K562 (cell line): ENCODE measurements around the gene CLGN. TPM values are rescaled to one million over a fixed set of nuclear protein-coding genes. Genes with fewer than 3 reads are reported as not detected.
A peak's percentile ranks its signal among the peaks of the same experiment; 100 is the strongest.

Experiments used
- HMG20B ChIP-seq: fragments of 250-450 bp; sonication (Bioruptor Pico); IDR thresholded peaks from 2 replicates; pipeline ENCODE4 v1.5.0; 2021; ENCODE audit warnings: mild to moderate bottlenecking
- MYC ChIP-seq, 2 experiments: fragments of 250-450 bp in 1 of 2; sonication (Bioruptor Pico) in 1 of 2; IDR thresholded peaks; 2 replicates each; pipeline versions ENCODE4 v1.5.1 to v1.6.1; 2012 to 2021; ENCODE audit warnings: low read depth in 2 of 2, borderline replicate concordance in 1 of 2, improper control_type of control experiment in 1 of 2, low read length in 1 of 2, mild to moderate bottlenecking in 1 of 2, moderate library complexity in 1 of 2
- NUFIP1 ChIP-seq: fragments of 450-650 bp; IDR thresholded peaks from 2 replicates; pipeline ENCODE4 v1.6.1; 2018; ENCODE audit not compliant: partially characterized antibody
- RBM34 ChIP-seq: fragments of 200-400 bp; formaldehyde crosslinking; IDR thresholded peaks from 2 replicates; pipeline ENCODE4 v1.6.1; 2018; ENCODE audit warnings: low read length, borderline replicate concordance; ENCODE audit not compliant: insufficient read depth
- SMAD1 ChIP-seq: fragments of 150-350 bp; IDR thresholded peaks from 2 replicates; pipeline ENCODE4 v1.6.1; 2014; ENCODE audit warnings: low read length, low read depth; ENCODE audit not compliant: partially characterized antibody
- SRSF3 ChIP-seq: fragments of 200-400 bp; formaldehyde crosslinking; IDR thresholded peaks from 2 replicates; pipeline ENCODE4 v1.6.1; 2016; ENCODE audit warnings: mild to moderate bottlenecking, low read length, moderate library complexity; ENCODE audit not compliant: insufficient read depth
- XRCC5 ChIP-seq: fragments of 200-400 bp; formaldehyde crosslinking; IDR thresholded peaks from 2 replicates; pipeline ENCODE4 v1.6.1; 2017; ENCODE audit warnings: low read depth, mild to moderate bottlenecking, low read length
- ZFP30 ChIP-seq: fragments of 250-450 bp; sonication (Bioruptor Pico); IDR thresholded peaks from 2 replicates; pipeline ENCODE4 v1.8.0; 2022; ENCODE audit warnings: moderate library complexity, mild to moderate bottlenecking, inconsistent platforms, borderline replicate concordance
- ZNF197 ChIP-seq: fragments of 200-800 bp; sonication (Bioruptor generic); IDR thresholded peaks from 2 replicates; pipeline ENCODE4 v1.6.1; 2016; ENCODE audit warnings: low read depth, missing genetic modification characterization, missing compliant biosample characterization
- ZNF583 ChIP-seq: fragments of 250-450 bp; sonication (Bioruptor Pico); IDR thresholded peaks from 2 replicates; pipeline ENCODE4 v1.4.0; 2020
- ZZZ3 ChIP-seq: fragments of 450-650 bp; IDR thresholded peaks from 2 replicates; pipeline ENCODE4 v1.6.1; 2016; ENCODE audit warnings: antibody characterized with exemption, mild to moderate bottlenecking, moderate library complexity
- polyA plus RNA-seq, 8 experiments: library from polyadenylated mRNA; depleted of rRNA in 4 of 8; stranded (reverse) in 5 of 8; unstranded in 3 of 8; fragments of >200 nt; fragmentation: Nextera tagmentation in 2 of 8; fragmentation: Illumina TruSeq in 1 of 8; extraction: Ambion mirVana in 2 of 8; extraction: Trizol in 1 of 8; gene quantifications; 2 replicates each; pipeline versions ENCODE4 v1.2.1 to v1.2.3, GENCODE V29; 2011 to 2014; ENCODE audit warnings: inconsistent platforms in 1 of 8, missing spikeins in 1 of 8
- total RNA-seq, 7 experiments: library from RNA; depleted of rRNA in 6 of 7; stranded (reverse); fragments of >200 nt in 6 of 7; fragmentation: Illumina TruSeq in 2 of 7; extraction: Trizol in 2 of 7; gene quantifications; 2 replicates each; pipeline versions ENCODE4 v1.2.1 to v1.2.3, GENCODE V29; 2011 to 2021; ENCODE audit warnings: low replicate concordance in 1 of 7
- TF ChIP-seq, protein P1 (sequence below): sonication (generic); formaldehyde crosslinking; IDR thresholded peaks from 2 replicates; pipeline ENCODE4 v1.8.1; 2023; ENCODE audit warnings: mild to moderate bottlenecking, missing genetic modification reagents, moderate library complexity
- TF ChIP-seq, protein P2 (sequence below), 2 experiments: fragments of 450-650 bp; IDR thresholded peaks; 2 replicates each; pipeline ENCODE4 v1.6.1; 2016; ENCODE audit warnings: mild to moderate bottlenecking in 2 of 2, borderline replicate concordance in 1 of 2, low read depth in 1 of 2, moderate library complexity in 1 of 2
- TF ChIP-seq, protein P3 (sequence below), 2 experiments: fragments of 450-650 bp in 1 of 2; sonication (generic) in 1 of 2; formaldehyde crosslinking; conservative IDR thresholded peaks; 2 replicates each; pipeline versions ENCODE4 v1.4.0 to v1.8.1; 2020 to 2022; ENCODE audit warnings: mild to moderate bottlenecking in 1 of 2, missing genetic modification reagents in 1 of 2
- TF ChIP-seq, protein P4 (sequence below): fragments of 450-650 bp; IDR thresholded peaks from 2 replicates; pipeline ENCODE4 v1.6.1; 2016; ENCODE audit warnings: missing biosample characterization, missing genetic modification characterization

Gene CLGN
- total and polyA plus RNA-seq, 9 of the 15 experiments (the other 6 are each of a cell fraction or from before 2014, with no cell fraction given), result 0.22 to 3.6 (median 2.7) TPM

DNA sequence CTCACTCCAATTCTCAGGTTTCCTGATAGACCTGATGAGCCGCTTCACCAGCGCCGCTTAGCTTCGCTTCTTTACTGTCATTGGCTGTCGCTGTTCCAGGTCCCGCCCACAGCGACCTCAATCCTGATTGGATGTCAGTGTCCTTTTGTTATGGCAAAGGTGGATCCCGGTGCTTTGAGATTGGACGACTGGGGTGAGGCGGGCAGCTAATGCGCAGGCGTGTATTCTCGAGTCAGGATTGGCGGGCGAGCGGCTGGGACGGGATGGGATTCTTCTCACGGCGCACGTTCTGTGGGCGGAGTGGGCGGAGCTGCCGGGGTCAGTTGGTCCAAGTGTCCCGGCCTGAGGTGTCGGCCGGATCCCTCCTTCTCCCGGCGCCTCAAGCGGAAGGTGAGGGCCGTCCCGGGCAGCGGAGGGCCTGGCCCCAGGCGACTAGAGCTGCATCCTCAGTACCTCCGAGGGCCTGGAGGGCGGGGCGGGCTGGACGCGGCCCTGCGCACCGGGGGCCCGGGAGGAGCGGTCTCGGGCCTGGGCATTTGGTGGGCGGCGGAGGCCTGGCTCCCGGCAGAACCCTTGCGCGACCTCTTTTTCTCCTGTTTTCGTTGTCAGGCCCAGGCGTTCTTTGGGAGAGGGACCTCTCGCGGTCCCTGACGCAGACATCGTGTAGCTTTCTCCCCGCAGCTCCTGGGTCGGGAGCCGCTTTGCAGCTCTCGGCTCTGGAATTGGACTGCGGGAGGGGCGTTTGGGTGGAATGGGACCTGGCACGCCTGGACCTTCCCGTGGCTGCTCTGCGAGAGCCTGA, 53.9 kb downstream of the CLGN start, which contains the start of gene SCOC (continued):
- TF ChIP-seq, protein P1, sequence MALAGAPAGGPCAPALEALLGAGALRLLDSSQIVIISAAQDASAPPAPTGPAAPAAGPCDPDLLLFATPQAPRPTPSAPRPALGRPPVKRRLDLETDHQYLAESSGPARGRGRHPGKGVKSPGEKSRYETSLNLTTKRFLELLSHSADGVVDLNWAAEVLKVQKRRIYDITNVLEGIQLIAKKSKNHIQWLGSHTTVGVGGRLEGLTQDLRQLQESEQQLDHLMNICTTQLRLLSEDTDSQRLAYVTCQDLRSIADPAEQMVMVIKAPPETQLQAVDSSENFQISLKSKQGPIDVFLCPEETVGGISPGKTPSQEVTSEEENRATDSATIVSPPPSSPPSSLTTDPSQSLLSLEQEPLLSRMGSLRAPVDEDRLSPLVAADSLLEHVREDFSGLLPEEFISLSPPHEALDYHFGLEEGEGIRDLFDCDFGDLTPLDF (CRISPR knock-in tag), result no peak
- TF ChIP-seq, protein P2, sequence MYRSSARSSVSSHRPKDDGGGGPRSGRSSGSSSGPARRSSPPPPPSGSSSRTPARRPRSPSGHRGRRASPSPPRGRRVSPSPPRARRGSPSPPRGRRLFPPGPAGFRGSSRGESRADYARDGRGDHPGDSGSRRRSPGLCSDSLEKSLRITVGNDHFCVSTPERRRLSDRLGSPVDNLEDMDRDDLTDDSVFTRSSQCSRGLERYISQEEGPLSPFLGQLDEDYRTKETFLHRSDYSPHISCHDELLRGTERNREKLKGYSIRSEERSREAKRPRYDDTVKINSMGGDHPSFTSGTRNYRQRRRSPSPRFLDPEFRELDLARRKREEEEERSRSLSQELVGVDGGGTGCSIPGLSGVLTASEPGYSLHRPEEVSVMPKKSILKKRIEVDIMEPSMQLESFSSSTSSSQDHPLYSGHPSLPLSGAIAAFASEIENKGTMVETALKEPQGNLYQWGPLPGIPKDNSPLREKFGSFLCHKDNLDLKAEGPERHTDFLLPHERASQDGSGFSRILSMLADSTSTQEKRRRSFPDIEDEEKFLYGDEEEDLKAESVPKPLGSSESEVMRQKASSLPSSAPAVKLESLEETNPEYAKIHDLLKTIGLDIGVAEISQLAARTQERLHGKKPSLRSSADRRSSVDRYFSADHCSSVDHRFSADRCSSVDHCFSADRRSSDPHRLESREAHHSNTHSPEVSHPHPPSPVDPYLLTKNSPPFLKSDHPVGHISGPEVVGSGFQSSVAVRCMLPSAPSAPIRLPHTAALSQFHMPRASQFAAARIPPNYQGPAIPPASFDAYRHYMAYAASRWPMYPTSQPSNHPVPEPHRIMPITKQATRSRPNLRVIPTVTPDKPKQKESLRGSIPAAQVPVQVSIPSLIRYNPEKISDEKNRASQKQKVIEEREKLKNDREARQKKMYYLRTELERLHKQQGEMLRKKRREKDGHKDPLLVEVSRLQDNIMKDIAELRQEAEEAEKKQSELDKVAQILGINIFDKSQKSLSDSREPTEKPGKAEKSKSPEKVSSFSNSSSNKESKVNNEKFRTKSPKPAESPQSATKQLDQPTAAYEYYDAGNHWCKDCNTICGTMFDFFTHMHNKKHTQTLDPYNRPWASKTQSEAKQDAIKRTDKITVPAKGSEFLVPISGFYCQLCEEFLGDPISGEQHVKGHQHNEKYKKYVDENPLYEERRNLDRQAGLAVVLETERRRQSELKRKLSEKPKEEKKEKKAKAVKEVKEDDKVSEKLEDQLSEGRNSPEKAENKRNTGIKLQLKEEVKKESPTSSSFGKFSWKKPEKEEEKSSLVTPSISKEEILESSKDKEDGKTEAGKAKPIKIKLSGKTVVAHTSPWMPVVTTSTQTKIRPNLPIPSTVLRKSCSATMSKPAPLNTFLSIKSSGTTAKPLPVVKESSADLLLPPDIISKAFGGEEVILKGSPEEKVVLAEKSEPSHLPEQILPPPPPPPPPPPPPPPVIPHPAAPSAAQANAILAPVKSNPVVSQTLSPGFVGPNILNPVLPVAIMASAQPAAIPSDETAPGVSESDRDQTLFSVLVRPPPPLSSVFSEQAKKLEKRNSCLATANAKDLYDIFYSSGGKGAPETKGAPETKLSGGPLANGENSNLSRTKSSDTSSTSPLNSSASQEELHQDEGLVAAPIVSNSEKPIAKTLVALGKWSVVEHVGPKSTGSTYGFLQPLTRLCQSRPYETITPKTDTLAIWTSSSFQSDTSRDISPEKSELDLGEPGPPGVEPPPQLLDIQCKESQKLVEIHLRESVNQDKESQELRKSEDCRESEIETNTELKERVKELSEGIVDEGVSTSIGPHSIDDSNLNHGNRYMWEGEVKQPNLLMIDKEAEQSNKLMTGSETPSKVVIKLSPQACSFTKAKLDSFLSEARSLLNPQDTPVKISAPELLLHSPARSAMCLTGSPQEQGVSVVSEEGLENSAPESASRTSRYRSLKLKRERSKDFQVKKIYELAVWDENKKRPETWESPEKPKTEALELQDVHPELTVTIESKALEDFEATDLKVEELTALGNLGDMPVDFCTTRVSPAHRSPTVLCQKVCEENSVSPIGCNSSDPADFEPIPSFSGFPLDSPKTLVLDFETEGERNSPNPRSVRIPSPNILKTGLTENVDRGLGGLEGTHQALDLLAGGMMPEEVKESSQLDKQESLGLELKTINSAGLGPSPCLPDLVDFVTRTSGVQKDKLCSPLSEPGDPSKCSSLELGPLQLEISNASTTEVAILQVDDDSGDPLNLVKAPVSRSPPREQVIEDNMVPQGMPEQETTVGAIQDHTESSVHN (IDR thresholded peaks at IDR 0.05; ENCODE audit: borderline replicate concordance in 1 of 2, low read depth in 1 of 2), result no peak
- TF ChIP-seq XRCC5 (no peak), ZNF197 (CRISPR knock-in tag) (no peak), HMG20B (CRISPR knock-in tag) (no peak), SMAD1 (no peak), RBM34 (no peak), SRSF3 (no peak), ZFP30 (CRISPR knock-in tag) (no peak), ZZZ3 (no peak), ZNF583 (CRISPR knock-in tag) (no peak), MYC (IDR thresholded peaks at IDR 0.05; ENCODE audit: low read depth, low read length) (peak; percentile 37; the same call in 1 of the 2 replicates), MYC (CRISPR knock-in tag; IDR thresholded peaks at IDR 0.05; ENCODE audit: borderline replicate concordance, low read depth) (no peak), NUFIP1 (no peak)
- TF ChIP-seq, protein P3, sequence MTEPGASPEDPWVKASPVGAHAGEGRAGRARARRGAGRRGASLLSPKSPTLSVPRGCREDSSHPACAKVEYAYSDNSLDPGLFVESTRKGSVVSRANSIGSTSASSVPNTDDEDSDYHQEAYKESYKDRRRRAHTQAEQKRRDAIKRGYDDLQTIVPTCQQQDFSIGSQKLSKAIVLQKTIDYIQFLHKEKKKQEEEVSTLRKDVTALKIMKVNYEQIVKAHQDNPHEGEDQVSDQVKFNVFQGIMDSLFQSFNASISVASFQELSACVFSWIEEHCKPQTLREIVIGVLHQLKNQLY (CRISPR knock-in tag; conservative IDR thresholded peaks at IDR 0.05), result no peak
- TF ChIP-seq, protein P4, sequence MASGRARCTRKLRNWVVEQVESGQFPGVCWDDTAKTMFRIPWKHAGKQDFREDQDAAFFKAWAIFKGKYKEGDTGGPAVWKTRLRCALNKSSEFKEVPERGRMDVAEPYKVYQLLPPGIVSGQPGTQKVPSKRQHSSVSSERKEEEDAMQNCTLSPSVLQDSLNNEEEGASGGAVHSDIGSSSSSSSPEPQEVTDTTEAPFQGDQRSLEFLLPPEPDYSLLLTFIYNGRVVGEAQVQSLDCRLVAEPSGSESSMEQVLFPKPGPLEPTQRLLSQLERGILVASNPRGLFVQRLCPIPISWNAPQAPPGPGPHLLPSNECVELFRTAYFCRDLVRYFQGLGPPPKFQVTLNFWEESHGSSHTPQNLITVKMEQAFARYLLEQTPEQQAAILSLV (tag), result no peak
